ENCODE data around the gene CPZ. TPM values are rescaled to one million over a fixed set of nuclear protein-coding genes. Genes with fewer than 3 reads are reported as not detected.

CPZ gene
- total RNA-seq, 1 donor from 2014 or later: 32.8 TPM

DNA sequence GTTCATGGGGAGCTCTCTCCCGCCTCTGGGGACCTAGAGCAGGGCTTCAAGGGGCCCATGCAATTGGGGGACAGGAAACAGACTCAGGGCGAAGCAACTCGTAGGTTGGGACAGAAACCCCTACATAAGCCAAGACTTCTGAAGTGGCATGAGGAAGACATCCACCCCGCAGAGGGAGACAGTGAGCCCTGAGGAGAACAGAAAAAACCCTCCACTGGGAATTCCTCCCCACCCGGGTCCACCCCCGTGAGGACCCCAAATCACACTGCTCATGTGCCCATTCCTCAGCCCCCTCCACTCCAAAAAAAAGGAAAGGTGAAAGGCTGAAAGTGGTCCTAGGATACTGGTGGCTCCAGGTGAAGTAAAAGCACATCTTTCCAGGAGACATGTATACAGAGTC is 74.0 kb downstream of the CPZ start:
- peak in 1 of 2 experiments; percentile 0 for DNase-seq (ENCODE audit: low spot score in 2 of 2, unreplicated experiment in 2 of 2)
- Mint-ChIP-seq H3K27ac (no peak overlapping the region), H3K36me3 (no peaks in the 10 kb centered on the region), H3K4me3 (no peak overlapping the region), H3K27me3 (ENCODE audit: low read depth) (peaks cover 80% of the 10 kb centered on the region), H3K9me3 (peaks cover 5% of the 10 kb centered on the region), H3K4me1 (no peaks in the 10 kb centered on the region)
- TF ChIP-seq, protein P1, sequence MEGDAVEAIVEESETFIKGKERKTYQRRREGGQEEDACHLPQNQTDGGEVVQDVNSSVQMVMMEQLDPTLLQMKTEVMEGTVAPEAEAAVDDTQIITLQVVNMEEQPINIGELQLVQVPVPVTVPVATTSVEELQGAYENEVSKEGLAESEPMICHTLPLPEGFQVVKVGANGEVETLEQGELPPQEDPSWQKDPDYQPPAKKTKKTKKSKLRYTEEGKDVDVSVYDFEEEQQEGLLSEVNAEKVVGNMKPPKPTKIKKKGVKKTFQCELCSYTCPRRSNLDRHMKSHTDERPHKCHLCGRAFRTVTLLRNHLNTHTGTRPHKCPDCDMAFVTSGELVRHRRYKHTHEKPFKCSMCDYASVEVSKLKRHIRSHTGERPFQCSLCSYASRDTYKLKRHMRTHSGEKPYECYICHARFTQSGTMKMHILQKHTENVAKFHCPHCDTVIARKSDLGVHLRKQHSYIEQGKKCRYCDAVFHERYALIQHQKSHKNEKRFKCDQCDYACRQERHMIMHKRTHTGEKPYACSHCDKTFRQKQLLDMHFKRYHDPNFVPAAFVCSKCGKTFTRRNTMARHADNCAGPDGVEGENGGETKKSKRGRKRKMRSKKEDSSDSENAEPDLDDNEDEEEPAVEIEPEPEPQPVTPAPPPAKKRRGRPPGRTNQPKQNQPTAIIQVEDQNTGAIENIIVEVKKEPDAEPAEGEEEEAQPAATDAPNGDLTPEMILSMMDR (IDR thresholded peaks at IDR 0.05; ENCODE audit: unreplicated experiment): no peak

Other genes starting within 250 kb of the CPZ start
- gene ACOX3, start 152.0 kb upstream of the CPZ start, total RNA-seq: 57.5 to 60.0 TPM (median 59.7 TPM) in 3 replicates
- gene TRMT44, start 152.0 kb upstream of the CPZ start, total RNA-seq: 37.9 to 41.7 TPM (median 41.2 TPM) in 3 replicates
- gene GPR78, start 12.4 kb upstream of the CPZ start, total RNA-seq: 2.4 to 3.8 TPM (median 3.2 TPM) in 3 replicates